Stimulated activated CD4-positive, alpha-beta T cell treated with anti-CD3 and anti-CD28 coated beads, Interleukin-1b, Interleukin-23, amount 100 ng/mL, for 4 hours (primary cell): ENCODE data around the gene WHRN.

Experiments
- DNase-seq, 2 donors: peaks; one replicate each; pipeline ENCODE4 v3.0.0-alpha.2; 2020; ENCODE audit warnings: low read depth in 2 of 2

Gene WHRN

GRCh38 chr9:114492991-114493390 lies 12.3 kb downstream of the WHRN start:
- no peak for DNase-seq

GRCh38 chr9:114491430-114492003 lies 13.8 kb downstream of the WHRN start:
- DNase-seq: no peak

DNA sequence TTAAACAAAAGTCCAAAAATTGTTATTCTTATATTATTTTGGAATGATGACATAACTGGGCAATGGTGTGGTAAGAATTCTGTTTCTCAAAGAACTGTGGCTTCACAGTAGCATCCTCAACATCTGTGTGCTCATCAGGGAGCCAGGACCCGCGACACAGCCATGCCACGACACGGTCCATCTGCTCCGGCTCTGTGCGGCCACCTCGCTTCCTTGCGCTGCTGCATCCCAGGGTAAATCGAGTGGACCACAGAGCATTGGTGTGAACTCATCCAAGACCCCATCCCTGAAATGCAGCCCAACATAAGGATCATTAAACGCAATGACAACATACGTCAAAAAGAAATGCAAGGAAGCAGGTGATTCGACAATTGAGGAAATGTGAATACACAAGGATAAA lies 15.3 kb downstream of the WHRN start:
- no peak for DNase-seq

DNA sequence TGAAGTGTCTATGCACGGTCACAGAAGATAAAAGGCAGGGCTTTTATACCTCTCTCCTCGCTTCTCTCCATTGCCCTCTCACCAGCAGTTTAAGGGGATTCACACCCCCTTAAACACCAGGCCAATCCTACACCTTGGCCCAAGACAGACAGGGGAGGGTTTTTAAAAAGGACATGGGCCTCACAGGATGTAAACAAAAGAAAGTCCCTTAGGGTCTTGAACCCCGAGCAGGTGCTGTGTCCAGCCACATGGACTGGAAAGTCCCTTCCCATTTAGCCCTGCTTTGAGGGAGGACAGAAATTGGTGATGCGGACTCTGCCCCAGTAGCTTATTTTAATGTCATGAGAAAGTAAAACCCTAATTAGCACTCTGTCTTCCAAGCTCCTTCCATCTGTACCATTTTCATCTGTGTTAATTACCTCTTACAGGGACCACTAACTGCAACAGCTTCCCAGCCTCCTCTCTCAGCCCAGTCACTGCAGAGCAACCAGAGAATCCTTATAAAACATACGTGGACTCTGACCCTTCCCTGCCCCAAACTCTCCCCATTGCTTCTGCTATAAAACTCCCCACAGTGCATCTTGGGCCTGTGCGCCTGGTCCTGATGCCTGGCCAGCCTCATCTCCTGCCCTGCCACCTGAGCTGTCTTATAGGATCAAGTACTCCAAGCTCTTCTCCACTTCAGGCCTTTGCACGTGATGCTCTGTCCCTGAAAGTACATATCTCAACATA lies 16.7 kb downstream of the WHRN start:
- DNase-seq: no peak

DNA sequence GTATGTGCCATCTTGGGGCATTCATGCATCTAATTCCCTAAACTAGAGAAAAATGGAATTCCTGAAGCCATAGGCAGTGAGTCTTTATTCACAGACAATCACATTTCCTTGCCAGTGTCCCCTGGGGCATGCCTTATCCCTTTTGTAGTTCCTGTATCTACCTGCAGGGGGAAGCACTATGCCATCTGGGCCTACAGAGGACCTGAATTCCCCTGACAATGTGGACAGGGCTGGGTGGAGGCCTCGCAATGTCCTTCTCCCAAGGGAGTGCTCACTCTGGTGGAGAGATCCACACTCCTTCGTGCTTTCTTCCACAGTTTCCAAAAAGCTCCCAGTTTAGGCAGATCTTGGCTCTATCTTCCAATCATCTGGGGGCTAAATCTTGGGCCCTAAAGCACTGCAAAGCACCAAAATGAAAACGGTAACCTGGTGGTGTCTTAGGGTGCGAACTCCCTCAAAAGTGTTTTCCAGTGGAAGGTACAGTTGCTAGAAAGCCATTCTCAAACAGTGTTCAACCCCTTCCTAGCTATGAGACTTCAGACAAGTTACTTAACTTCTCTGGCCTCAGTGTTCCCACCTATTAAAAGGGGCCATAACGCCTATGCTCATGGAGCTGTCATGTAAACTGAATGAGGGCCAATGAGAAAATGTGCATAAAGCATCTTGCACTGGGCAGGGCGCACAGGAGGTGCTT lies 17.5 kb downstream of the WHRN start:
- DNase-seq: peak; percentile 11 to 72

GRCh38 chr9:114486205-114486963 lies 18.9 kb downstream of the WHRN start:
- no peak for DNase-seq

GRCh38 chr9:114484854-114485443 lies 20.3 kb downstream of the WHRN start:
- peak; percentile 10 to 32 for DNase-seq

DNA sequence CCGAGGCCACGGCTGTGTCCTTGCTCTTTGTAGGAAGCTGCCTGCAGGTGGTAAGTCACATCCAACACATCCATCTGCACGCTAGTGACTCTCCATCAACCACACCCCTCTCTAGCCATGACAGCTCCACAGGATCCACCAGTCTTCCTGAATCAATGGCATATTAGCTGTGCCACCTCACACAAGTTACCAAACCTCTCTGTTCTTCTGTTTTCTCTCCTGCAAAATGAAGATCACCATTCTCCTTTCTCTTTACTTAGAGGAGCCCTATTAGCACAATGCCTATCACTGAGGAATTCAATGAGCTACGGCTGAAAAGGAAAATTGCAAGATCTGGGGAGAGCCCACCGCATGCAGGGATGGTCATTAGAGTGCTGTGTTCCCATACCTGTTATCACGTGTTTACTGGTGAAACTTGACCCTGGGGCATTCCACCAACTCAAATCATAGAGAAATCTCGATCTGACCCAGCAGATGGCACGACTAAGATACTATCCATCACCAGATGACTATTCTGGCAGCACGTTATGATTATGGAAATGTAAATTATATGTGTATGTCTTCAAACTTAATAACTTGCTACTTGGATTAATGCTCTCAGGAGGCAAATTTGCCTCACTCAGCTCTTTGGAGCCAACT lies 20.9 kb downstream of the WHRN start:
- DNase-seq: no peak

DNA sequence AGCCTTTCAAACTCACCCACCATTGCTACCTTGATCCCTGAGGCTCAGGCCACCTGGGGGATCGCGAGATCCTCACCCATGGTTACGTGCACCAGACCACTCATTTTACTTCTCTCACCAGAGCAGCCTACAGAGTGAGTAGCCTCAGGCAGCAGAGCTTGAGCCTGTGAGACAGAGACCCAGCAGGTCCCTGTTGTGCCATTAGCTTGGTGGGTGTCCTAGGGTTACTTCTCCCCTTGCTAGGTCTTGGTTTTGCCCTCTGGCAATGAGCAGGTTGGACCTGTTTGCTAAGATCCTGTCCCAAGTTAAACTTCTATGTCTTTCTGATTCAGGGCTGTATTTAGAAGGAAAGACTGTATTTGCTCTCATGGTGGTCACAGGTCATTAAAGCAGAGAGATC lies 21.8 kb downstream of the WHRN start:
- no peak for DNase-seq

GRCh38 chr9:114482593-114482992 lies 22.7 kb downstream of the WHRN start:
- no peak for DNase-seq

- no peak for DNase-seq
Measured at GRCh38 chr9:114481789-114482188, 23.5 kb downstream of the WHRN start.

DNA sequence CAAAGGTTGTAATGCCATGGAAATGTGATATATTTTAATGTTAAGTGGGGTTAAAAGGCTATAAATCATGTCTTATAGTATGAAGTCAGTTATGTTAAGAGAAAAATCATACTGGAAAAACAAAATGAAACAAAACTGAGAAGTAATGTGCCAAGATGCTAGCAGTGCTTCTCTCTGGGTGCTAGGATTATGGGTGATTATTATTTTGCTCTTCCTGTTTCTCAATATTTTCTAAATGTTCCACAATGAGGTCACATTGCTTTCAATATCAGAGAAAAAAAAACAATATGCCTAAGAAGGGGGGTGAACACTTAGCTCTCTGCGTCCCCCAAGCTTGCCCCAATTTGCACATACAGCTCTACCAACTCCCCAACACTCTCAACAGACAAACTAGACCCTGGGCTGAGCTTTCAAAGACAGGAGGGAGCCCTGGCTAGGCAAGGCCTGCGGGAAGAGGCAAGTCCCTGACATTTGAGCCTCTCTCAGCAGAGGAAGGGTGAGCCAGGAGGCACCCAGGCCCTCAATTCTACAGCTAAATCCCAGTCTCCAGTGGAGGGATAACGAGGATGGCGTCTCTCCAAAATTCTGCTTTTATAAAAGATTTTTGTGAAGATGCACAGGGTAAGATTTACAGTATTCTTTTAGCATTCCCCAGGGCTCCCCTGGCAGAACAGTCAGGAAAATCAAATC lies 24.4 kb downstream of the WHRN start:
- no peak for DNase-seq

GRCh38 chr9:114478871-114479270 lies 26.4 kb downstream of the WHRN start:
- DNase-seq: no peak

GRCh38 chr9:114478459-114478858 lies 26.8 kb downstream of the WHRN start:
- no peak for DNase-seq

DNA sequence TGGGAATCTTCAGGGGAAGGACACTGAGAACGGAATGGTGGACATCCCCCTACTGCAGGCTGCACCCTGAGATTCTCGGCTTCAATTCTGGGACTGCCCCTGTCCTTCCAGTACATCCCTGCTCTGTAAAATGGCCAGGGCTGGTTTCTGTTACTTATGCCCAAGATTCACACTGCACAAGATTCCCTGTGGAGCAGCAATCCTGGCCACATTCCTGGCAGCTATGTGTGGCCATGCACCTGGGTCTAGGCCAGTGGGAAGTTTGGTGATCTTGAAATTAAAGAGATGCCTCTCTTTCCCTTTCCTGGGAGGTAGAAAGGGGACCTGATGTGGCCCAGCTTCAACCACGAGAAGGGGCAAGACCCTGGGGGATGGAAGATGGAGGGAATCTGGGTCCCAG lies 27.6 kb downstream of the WHRN start:
- DNase-seq: no peak

DNA sequence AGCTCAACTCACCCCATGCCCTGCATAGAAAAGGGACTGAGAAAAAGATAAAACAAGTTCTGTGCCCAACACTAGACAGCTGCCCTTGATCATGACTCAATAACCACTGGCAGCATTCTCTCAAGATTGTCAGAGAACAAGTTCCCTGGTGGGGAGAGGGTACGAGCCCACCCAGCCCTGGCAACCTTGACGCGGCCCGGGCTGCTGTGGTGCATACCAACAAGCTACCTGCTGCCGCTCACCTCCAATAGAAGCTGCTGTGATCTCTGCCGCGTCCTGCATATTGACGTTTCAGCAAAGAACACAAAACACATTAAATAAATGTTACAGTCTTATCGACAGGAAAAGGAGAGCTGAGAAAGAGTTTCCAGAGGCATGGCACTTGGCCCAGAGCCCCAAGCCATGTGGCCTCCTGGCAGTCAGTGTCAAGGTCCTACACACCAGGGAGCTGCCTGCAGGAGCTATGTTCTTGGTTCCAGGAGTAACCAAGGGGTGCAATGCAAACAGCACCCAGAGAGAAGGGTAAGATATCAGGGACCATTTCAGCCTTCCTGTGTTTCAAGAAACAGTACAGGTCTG lies 28.3 kb downstream of the WHRN start:
- DNase-seq: no peak

DNA sequence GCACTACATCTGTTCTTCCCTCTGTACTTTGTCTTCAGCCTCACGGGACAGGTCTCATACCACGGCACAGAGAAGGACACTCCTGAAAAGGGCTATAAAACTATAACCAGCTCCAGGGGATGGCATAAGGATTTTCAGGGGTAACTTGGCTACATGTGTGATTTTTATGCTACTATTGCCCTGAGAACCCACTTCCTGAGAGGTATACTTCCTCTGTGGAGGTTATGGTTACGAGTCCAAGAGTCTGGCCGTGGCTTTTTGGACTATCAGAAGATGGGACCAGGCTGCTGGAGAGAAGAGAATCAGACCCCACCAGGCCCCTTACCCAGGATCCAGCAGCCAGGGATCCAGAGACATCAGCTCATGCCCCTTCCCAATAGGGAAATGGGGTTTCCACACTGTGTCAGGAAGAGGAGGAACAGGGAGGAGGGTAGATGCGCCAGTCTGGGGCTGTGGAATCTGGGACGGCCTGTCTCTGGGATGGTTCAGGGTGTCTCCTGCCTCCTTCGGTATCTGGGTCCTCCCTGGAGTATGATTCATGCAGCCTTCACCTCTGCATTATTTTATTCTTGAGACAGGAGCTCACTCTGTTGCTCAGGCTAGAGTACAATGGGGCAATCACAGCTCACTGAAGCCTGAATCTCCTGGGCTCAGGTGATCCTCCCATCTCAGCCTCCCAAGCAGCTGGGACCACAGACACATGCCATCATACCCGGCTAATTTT lies 29.7 kb downstream of the WHRN start:
- no peak for DNase-seq

GRCh38 chr9:114474425-114474824 lies 30.8 kb downstream of the WHRN start:
- DNase-seq: no peak

GRCh38 chr9:114473447-114473801 lies 31.8 kb downstream of the WHRN start:
- DNase-seq: no peak
